ENCODE data around the gene NEUROD6. TPM values are rescaled to one million over a fixed set of nuclear protein-coding genes. Genes with fewer than 3 reads are reported as not detected.

The NEUROD6 gene
- total and polyA plus RNA-seq, 2 experiments from 2014 or later, result not detected

GRCh38 chr7:31335884-31336201 is 4.7 kb downstream of the NEUROD6 start:
- H2AFZ ChIP-seq, result peak overlapping the region; percentile 99
- peaks cover 25% of the 10 kb centered on the region for H3K27me3 Mint-ChIP-seq (ENCODE audit: insufficient read depth, low read depth, poor library complexity)
- ATAC-seq, result peak; percentile 76
- DNase-seq (ENCODE audit: low spot score), result peak; percentile 63
- no peaks in the 10 kb centered on the region; the same call in 2 of the 3 replicates for H3K4me1 Mint-ChIP-seq
- no peaks in the 10 kb centered on the region for H3K79me2 ChIP-seq (replicated peaks; ENCODE audit: insufficient read depth)
- peaks cover 37% of the 10 kb centered on the region for H3K27me3 ChIP-seq (ENCODE audit: insufficient read depth)
- no peak overlapping the region for H3K27ac Mint-ChIP-seq
- no peaks in the 10 kb centered on the region; the same call in 2 of the 3 replicates for H3K9me3 Mint-ChIP-seq
- H3K4me3 Mint-ChIP-seq, result peak overlapping the region; percentile 73
- no peak for TF ChIP-seq ZNF114 (CRISPR knock-in tag; IDR thresholded peaks at IDR 0.05)
- no peak for TF ChIP-seq ZNF331 (CRISPR knock-in tag; IDR thresholded peaks at IDR 0.05; ENCODE audit: low read depth)
- no peak for TF ChIP-seq CTCF (conservative IDR thresholded peaks at IDR 0.05; ENCODE audit: low read depth in 2 of 2)
- TF ChIP-seq REST (IDR thresholded peaks at IDR 0.05; ENCODE audit: unreplicated experiment), result no peak
- TF ChIP-seq ETS1 (IDR thresholded peaks at IDR 0.05), result no peak
- H3F3A ChIP-seq (replicated peaks; ENCODE audit: low read depth), result no peaks in the 10 kb centered on the region; the same call in 1 of the 2 replicates
- no peaks in the 10 kb centered on the region for H4K20me1 ChIP-seq (replicated peaks; ENCODE audit: insufficient read depth)
- no peak overlapping the region for H3K27ac ChIP-seq (ENCODE audit: low read depth)
- peak overlapping the region; percentile 70 for H3K4me3 ChIP-seq
- H3K36me3 ChIP-seq (ENCODE audit: insufficient read depth), result no peaks in the 10 kb centered on the region
- H3K4me1 ChIP-seq (ENCODE audit: insufficient read depth), result peaks cover 7% of the 10 kb centered on the region; the same call in 1 of the 2 replicates
- H3K36me3 Mint-ChIP-seq (ENCODE audit: low read depth), result no peaks in the 10 kb centered on the region
- peak overlapping the region; percentile 88 for H3K4me2 ChIP-seq
- H3K9me2 ChIP-seq (ENCODE audit: insufficient read depth), result 0 out of 2 replicates have a peak, but pooled peaks cover 2% of the 10 kb centered on the region

GRCh38 chr7:31335161-31335856 is 5.2 kb downstream of the NEUROD6 start:
- Histone ChIP-seq H3F3A (replicated peaks; ENCODE audit: low read depth) (no peaks in the 10 kb centered on the region; the same call in 1 of the 2 replicates), H3K4me1 (ENCODE audit: insufficient read depth) (peaks cover 7% of the 10 kb centered on the region; the same call in 1 of the 2 replicates), H3K27ac (ENCODE audit: low read depth) (no peak overlapping the region), H2AFZ (peak overlapping the region; percentile 99), H3K27me3 (ENCODE audit: insufficient read depth) (peaks cover 37% of the 10 kb centered on the region), H3K79me2 (replicated peaks; ENCODE audit: insufficient read depth) (no peaks in the 10 kb centered on the region), H4K20me1 (replicated peaks; ENCODE audit: insufficient read depth) (no peaks in the 10 kb centered on the region), H3K4me3 (peak overlapping the region; percentile 70), H3K4me2 (peak overlapping the region; percentile 88), H3K9me2 (ENCODE audit: insufficient read depth) (0 out of 2 replicates have a peak, but pooled peaks cover 2% of the 10 kb centered on the region), H3K36me3 (ENCODE audit: insufficient read depth) (no peaks in the 10 kb centered on the region)
- Mint-ChIP-seq H3K36me3 (ENCODE audit: low read depth) (no peaks in the 10 kb centered on the region), H3K27me3 (ENCODE audit: insufficient read depth, low read depth, poor library complexity) (peaks cover 25% of the 10 kb centered on the region), H3K4me3 (peak overlapping the region; percentile 73), H3K27ac (no peak overlapping the region), H3K4me1 (no peaks in the 10 kb centered on the region; the same call in 2 of the 3 replicates), H3K9me3 (no peaks in the 10 kb centered on the region; the same call in 2 of the 3 replicates)
- no peak for DNase-seq (ENCODE audit: low spot score)
- no peak; the same call in 2 of the 3 replicates for ATAC-seq
- TF ChIP-seq CTCF (conservative IDR thresholded peaks at IDR 0.05; ENCODE audit: low read depth in 2 of 2) (no peak), ETS1 (IDR thresholded peaks at IDR 0.05) (no peak), ZNF114 (CRISPR knock-in tag; IDR thresholded peaks at IDR 0.05) (no peak), POLR2AphosphoS5 (IDR thresholded peaks at IDR 0.05; ENCODE audit: low read depth) (no peak), JUNB (IDR thresholded peaks at IDR 0.05; ENCODE audit: unreplicated experiment) (no peak)

Data from GM23338 (cell line).